Measurements from ENCODE around the gene SYNE2. TPM values are rescaled to one million over a fixed set of nuclear protein-coding genes. Genes with fewer than 3 reads are reported as not detected.

Gene SYNE2
- total RNA-seq, 1 experiment from 2014 or later = 94.2 TPM

GRCh38 chr14:63933711-63934110 lies 80.9 kb downstream of the SYNE2 start:
- no peaks in the 10 kb centered on the region for H3K4me1 ChIP-seq (replicated peaks; ENCODE audit: insufficient read depth)
- H3K27me3 ChIP-seq (ENCODE audit: insufficient read depth, low read depth) = no peaks in the 10 kb centered on the region
- intact Hi-C loops (cut with micrococcal nuclease; ENCODE audit: unreplicated experiment) = no loop called here
- TF ChIP-seq EZH2 (IDR thresholded peaks at IDR 0.05; ENCODE audit: low read depth) (no peak), CTCF (conservative IDR thresholded peaks at IDR 0.05) (no peak)
- DNase-seq = no peak
- no peak overlapping the region for H3K4me2 ChIP-seq
- H4K20me1 ChIP-seq (ENCODE audit: insufficient read depth) = no peaks in the 10 kb centered on the region
- no peaks in the 10 kb centered on the region for H3K79me2 ChIP-seq (ENCODE audit: low read depth)
- H3F3A ChIP-seq (ENCODE audit: insufficient read depth, low read depth) = no peaks in the 10 kb centered on the region
- no peak overlapping the region for H2AFZ ChIP-seq
- no peaks in the 10 kb centered on the region for H3K9me2 ChIP-seq (ENCODE audit: insufficient read depth)
- H3K9me3 ChIP-seq (ENCODE audit: insufficient read depth, low read depth) = no peaks in the 10 kb centered on the region
- H3K27ac ChIP-seq = no peak overlapping the region
- POLR2A ChIA-PET (ENCODE audit: unreplicated experiment) = no interaction called here
- CTCF ChIA-PET = interaction anchor here (0.7 kb wide), 1 partner anchor 373 kb away, joined by 3 read pairs; no protein-coding TSS in a partner anchor
- H3K4me3 ChIP-seq = no peak overlapping the region
- H3K36me3 ChIP-seq (ENCODE audit: low read depth) = no peaks in the 10 kb centered on the region
- BruUV-seq (replicated peaks) = no TSS peak

- H3K27ac ChIP-seq = no peak overlapping the region
- ChIA-PET CTCF (no interaction called here), POLR2A (ENCODE audit: unreplicated experiment) (no interaction called here)
- no peaks in the 10 kb centered on the region for H3K4me1 ChIP-seq (replicated peaks; ENCODE audit: insufficient read depth)
- H3K4me3 ChIP-seq = no peak overlapping the region
- no peaks in the 10 kb centered on the region for H3K79me2 ChIP-seq (ENCODE audit: low read depth)
- H4K20me1 ChIP-seq (ENCODE audit: insufficient read depth) = no peaks in the 10 kb centered on the region
- H3K9me3 ChIP-seq (ENCODE audit: insufficient read depth, low read depth) = no peaks in the 10 kb centered on the region
- H3K4me2 ChIP-seq = no peak overlapping the region
- H3K36me3 ChIP-seq (ENCODE audit: low read depth) = no peaks in the 10 kb centered on the region
- H3K27me3 ChIP-seq (ENCODE audit: insufficient read depth, low read depth) = no peaks in the 10 kb centered on the region
- no TSS peak for BruUV-seq (replicated peaks)
- intact Hi-C loops (cut with micrococcal nuclease; ENCODE audit: unreplicated experiment) = no loop called here
- TF ChIP-seq CTCF (conservative IDR thresholded peaks at IDR 0.05) = no peak
- no peak for TF ChIP-seq EZH2 (IDR thresholded peaks at IDR 0.05; ENCODE audit: low read depth)
- no peaks in the 10 kb centered on the region for H3K9me2 ChIP-seq (ENCODE audit: insufficient read depth)
- no peaks in the 10 kb centered on the region for H3F3A ChIP-seq (ENCODE audit: insufficient read depth, low read depth)
- H2AFZ ChIP-seq = no peak overlapping the region
- no peak for DNase-seq
These were observed 85.6 kb downstream of the SYNE2 start for GRCh38 chr14:63938198-63939005.

- Histone ChIP-seq H2AFZ (no peak overlapping the region), H3K9me3 (ENCODE audit: insufficient read depth, low read depth) (no peaks in the 10 kb centered on the region), H3K27ac (no peak overlapping the region), H4K20me1 (ENCODE audit: insufficient read depth) (no peaks in the 10 kb centered on the region), H3K27me3 (ENCODE audit: insufficient read depth, low read depth) (no peaks in the 10 kb centered on the region), H3F3A (ENCODE audit: insufficient read depth, low read depth) (no peaks in the 10 kb centered on the region), H3K4me1 (replicated peaks; ENCODE audit: insufficient read depth) (no peaks in the 10 kb centered on the region), H3K4me2 (no peak overlapping the region), H3K9me2 (ENCODE audit: insufficient read depth) (no peaks in the 10 kb centered on the region), H3K79me2 (ENCODE audit: low read depth) (no peaks in the 10 kb centered on the region), H3K36me3 (ENCODE audit: low read depth) (no peaks in the 10 kb centered on the region), H3K4me3 (no peak overlapping the region)
- POLR2A ChIA-PET (ENCODE audit: unreplicated experiment) = no interaction called here
- intact Hi-C loops (cut with micrococcal nuclease; ENCODE audit: unreplicated experiment) = no loop called here
- CTCF ChIA-PET = no interaction called here
- no TSS peak for BruUV-seq (replicated peaks)
- DNase-seq = no peak
- TF ChIP-seq CTCF (conservative IDR thresholded peaks at IDR 0.05) = no peak
- TF ChIP-seq EZH2 (IDR thresholded peaks at IDR 0.05; ENCODE audit: low read depth) = no peak
These were observed 86.1 kb downstream of the SYNE2 start for GRCh38 chr14:63939006-63939270.

Measured in PC-9 (cell line).